B cell (primary cell): ENCODE results near the gene MRPS15. TPM values are rescaled to one million over a fixed set of nuclear protein-coding genes. Genes with fewer than 3 reads are reported as not detected.

Source experiments
- ATAC-seq: fragments of 200-7000 bp; cut with Tn5 transposase; one replicate; pipeline ENCODE4 v1.10.0; 2021; ENCODE audit warnings: low read depth, mild to moderate bottlenecking, moderate number of reproducible peaks, moderate library complexity
- CTCF ChIA-PET: fragments of 350-600 bp; sonication (Branson Sonifier 250); formaldehyde crosslinking; loops from one replicate; lab custom pipeline; 2021; ENCODE audit warnings: antibody characterized with exemption, inconsistent platforms; lab: Charles Lee
- POLR2A ChIA-PET: fragments of 350-600 bp; sonication (Branson Sonifier 250); formaldehyde crosslinking; loops from one replicate; lab custom pipeline; 2021; ENCODE audit warnings: antibody characterized with exemption; lab: Charles Lee
- DNase-seq: peaks from one replicate; pipeline ENCODE4 v3.0.0; 2013
- H2AFZ ChIP-seq: 2 replicates; pipeline ENCODE4 v1.6.1; 2012; ENCODE audit warnings: mild to moderate bottlenecking, low read depth, low read length; ENCODE audit not compliant: insufficient read depth, poor library complexity, severe bottlenecking
- H3K27ac ChIP-seq, 2 donors: 1 replicate in 1 of 2; 2 replicates in 1 of 2; pipeline ENCODE4 v1.5.1; 2012 to 2013; ENCODE audit warnings: low read length in 2 of 2, mild to moderate bottlenecking in 2 of 2, moderate library complexity in 1 of 2
- H3K27me3 ChIP-seq, 4 experiments: fragments of 200-600 bp in 1 of 4; sonication (generic) in 1 of 4; replicated peaks in 1 of 4; 1 replicate in 2 of 4; 2 replicates in 2 of 4; pipeline versions ENCODE4 v1.6.1 to v1.7.0; 2013 to 2016; ENCODE audit warnings: low read length in 3 of 4, mild to moderate bottlenecking in 2 of 4, mixed read lengths in 1 of 4, moderate library complexity in 1 of 4; ENCODE audit not compliant: insufficient read depth in 4 of 4, control insufficient read depth in 3 of 4; ENCODE audit errors: control extremely low read depth in 1 of 4
- H3K36me3 ChIP-seq, 2 experiments: replicated peaks in 1 of 2; 1 replicate in 1 of 2; 2 replicates in 1 of 2; pipeline versions ENCODE4 v1.6.1 to v1.7.1; 2013; ENCODE audit warnings: low read length in 1 of 2; ENCODE audit not compliant: insufficient read depth in 2 of 2, control insufficient read depth in 1 of 2; ENCODE audit errors: control extremely low read depth in 1 of 2, extremely low read depth in 1 of 2
- H3K4me1 ChIP-seq, 2 donors: fragments of 200-600 bp in 1 of 2; sonication (generic) in 1 of 2; 1 replicate in 1 of 2; 2 replicates in 1 of 2; pipeline versions ENCODE4 v1.5.1 to v1.6.1; 2013 to 2017; ENCODE audit warnings: low read length in 2 of 2; ENCODE audit not compliant: control insufficient read depth in 2 of 2, insufficient read depth in 2 of 2
- H3K4me2 ChIP-seq: replicated peaks from 2 replicates; pipeline ENCODE3; 2012; ENCODE audit warnings: mild to moderate bottlenecking, low read depth, low read length; ENCODE audit not compliant: poor library complexity, severe bottlenecking
- H3K4me3 ChIP-seq, 5 experiments: fragments of 200-600 bp in 1 of 5; sonication (generic) in 1 of 5; 1 replicate in 3 of 5; 2 replicates in 2 of 5; pipeline versions ENCODE4 v1.5.1 to v1.7.0; 2011 to 2016; ENCODE audit warnings: low read length in 4 of 5, mild to moderate bottlenecking in 4 of 5, low read depth in 2 of 5, control low read depth in 1 of 5, moderate library complexity in 1 of 5; ENCODE audit not compliant: insufficient read depth in 1 of 5; ENCODE audit errors: control extremely low read depth in 1 of 5, extremely low read depth in 1 of 5
- H3K79me2 ChIP-seq: fragments of 200-600 bp; sonication (generic); one replicate; pipeline ENCODE4 v1.6.0; 2016; ENCODE audit warnings: low read length; ENCODE audit not compliant: control insufficient read depth, insufficient read depth
- H3K9ac ChIP-seq: fragments of 200-600 bp; sonication (generic); 2 replicates; pipeline ENCODE4 v1.6.1; 2017; ENCODE audit warnings: mild to moderate bottlenecking, low read length, moderate library complexity
- H3K9me3 ChIP-seq, 3 donors: one replicate each; pipeline versions ENCODE4 v1.6.1 to v1.7.1; 2013; ENCODE audit warnings: low read length in 2 of 3; ENCODE audit not compliant: control insufficient read depth in 2 of 3, insufficient read depth in 1 of 3; ENCODE audit errors: control extremely low read depth in 1 of 3
- H4K20me1 ChIP-seq: 2 replicates; pipeline ENCODE4 v1.6.0; 2012; ENCODE audit warnings: mild to moderate bottlenecking, low read length; ENCODE audit not compliant: insufficient read depth, control insufficient read depth, poor library complexity, severe bottlenecking
- H3K27ac Mint-ChIP-seq: one replicate; pipeline ENCODE4 v1.8.0; 2021; ENCODE audit warnings: mixed read lengths
- H3K27me3 Mint-ChIP-seq: one replicate; pipeline ENCODE4 v1.8.0; 2021; ENCODE audit warnings: mixed read lengths
- H3K4me1 Mint-ChIP-seq: one replicate; pipeline ENCODE4 v1.8.0; 2021; ENCODE audit warnings: mixed read lengths
- H3K4me3 Mint-ChIP-seq: one replicate; pipeline ENCODE4 v1.8.0; 2021; ENCODE audit warnings: mixed read lengths
- H3K9me3 Mint-ChIP-seq: one replicate; pipeline ENCODE4 v1.8.0; 2022; ENCODE audit warnings: mixed read lengths; ENCODE audit not compliant: insufficient read depth
- CTCF ChIP-seq: fragments of 200-600 bp; IDR thresholded peaks from one replicate; pipeline ENCODE4 v1.8.0; 2022; ENCODE audit warnings: antibody characterized with exemption, mild to moderate bottlenecking
- EZH2 ChIP-seq: IDR thresholded peaks from 2 replicates; pipeline ENCODE4 v1.6.1; 2012; ENCODE audit warnings: borderline replicate concordance, low read depth, mild to moderate bottlenecking, moderate library complexity, low read length; ENCODE audit not compliant: insufficient read depth, poor library complexity, severe bottlenecking
- WGBS: methylation state at CpG from one replicate; pipeline ENCODE4 v1.1.5; 2013; ENCODE audit warnings: missing lambda C conversion rate; ENCODE audit not compliant: insufficient coverage; 5-methylcytosine and 5-hydroxymethylcytosine counted together
- intact Hi-C: fragments of 100-400 bp; cut with micrococcal nuclease; formaldehyde crosslinking; loops from one replicate; pipeline ENCODE4 v1.10.0; 2022
- polyA plus RNA-seq: library from polyadenylated mRNA; depleted of rRNA; stranded (reverse); fragments of >200 nt; gene quantifications from 2 replicates; pipeline ENCODE4 v1.2.3, GENCODE V29; 2012
- total RNA-seq, 2 donors: library from RNA; stranded (reverse); fragments of 120-200 nt in 1 of 2; gene quantifications; 1 replicate in 1 of 2; 2 replicates in 1 of 2; pipeline versions ENCODE4 v1.2.3 to v1.2.4, GENCODE V29; 2013 to 2022

The MRPS15 gene
- total and polyA plus RNA-seq, 2 donors (not counting 1 experiment from before 2014, with no cell fraction given) = 27.1 to 34.4 TPM

GRCh38 chr1:36419140-36419539 is 45.0 kb downstream of the MRPS15 start:
- Histone ChIP-seq H3K9ac (no peak overlapping the region), H3K4me2 (no peak overlapping the region), H3K27ac (no peak overlapping the region), H3K79me2 (no peaks in the 10 kb centered on the region), H3K4me1 (peaks cover 4 to 8% of the 10 kb centered on the region in 2 donors), H3K4me3 (no peak overlapping the region), H3K27me3 (no peaks in the 10 kb centered on the region), H4K20me1 (no peaks in the 10 kb centered on the region), H3K9me3 (no peaks in the 10 kb centered on the region), H3K36me3 (no peaks in the 10 kb centered on the region), H2AFZ (no peak overlapping the region)
- ChIA-PET CTCF (interaction anchor here (0.6 to 5.2 kb wide), 23 partner anchors 10 to 324 kb away, joined by 3 to 98 read pairs (median 5); partner anchors contain the start of gene TRAPPC3), POLR2A (interaction anchor here (0.6 to 1.3 kb wide), 3 partner anchors 21 to 76 kb away, joined by 3 to 5 read pairs (median 3); no protein-coding TSS in a partner anchor)
- 97% methylated on average over 3 of the region's 3 CpGs for WGBS
- Mint-ChIP-seq H3K27me3 (no peaks in the 10 kb centered on the region), H3K4me3 (no peak overlapping the region), H3K9me3 (no peaks in the 10 kb centered on the region), H3K27ac (no peak overlapping the region), H3K4me1 (peaks cover 10% of the 10 kb centered on the region)
- ATAC-seq (no peak), DNase-seq (no peak)
- intact Hi-C loops = no loop called here
- TF ChIP-seq CTCF (no peak), EZH2 (no peak)

GRCh38 chr1:36417931-36418330 is 46.3 kb downstream of the MRPS15 start:
- ChIA-PET POLR2A (no interaction called here), CTCF (interaction anchor here (0.6 to 5.2 kb wide), 3 partner anchors 28 to 75 kb away, joined by 3 to 98 read pairs (median 3); partner anchors contain the start of gene STK40)
- no peaks in the 10 kb centered on the region for H3K27me3 ChIP-seq
- no peak for TF ChIP-seq EZH2
- no peak for DNase-seq
- Mint-ChIP-seq H3K9me3 (no peaks in the 10 kb centered on the region), H3K4me1 (peaks cover 11% of the 10 kb centered on the region), H3K27ac (no peak overlapping the region), H3K4me3 (no peak overlapping the region), H3K27me3 (no peaks in the 10 kb centered on the region)
- no peaks in the 10 kb centered on the region for H3K79me2 ChIP-seq
- no peaks in the 10 kb centered on the region for H4K20me1 ChIP-seq
- intact Hi-C loops = no loop called here
- H2AFZ ChIP-seq = no peak overlapping the region
- H3K27ac ChIP-seq = no peak overlapping the region
- no peak overlapping the region for H3K9ac ChIP-seq
- H3K4me1 ChIP-seq = peaks cover 4 to 8% of the 10 kb centered on the region in 2 donors
- WGBS = 94% methylated on average over 9 of the region's 9 CpGs
- no peak overlapping the region for H3K4me2 ChIP-seq
- H3K9me3 ChIP-seq = no peaks in the 10 kb centered on the region
- no peak for ATAC-seq
- H3K36me3 ChIP-seq = no peaks in the 10 kb centered on the region
- H3K4me3 ChIP-seq = no peak overlapping the region
